Endothelial cell (in vitro differentiated cells): ENCODE data around the gene BPIFA2. TPM values are rescaled to one million over a fixed set of nuclear protein-coding genes. Genes with fewer than 3 reads are reported as not detected.
A peak's percentile ranks its signal among the peaks of the same experiment; 100 is the strongest.
"Not testable (repeated sequence)": the region's sequence is repeated elsewhere in the genome, so short reads cannot be mapped to it uniquely, and the experiment has no call there.

Source experiments
- DNase-seq: peaks from one replicate; pipeline ENCODE4 v3.0.0; 2021; ENCODE audit warnings: low spot score
- H3K27ac Mint-ChIP-seq: one replicate; pipeline ENCODE4 v1.8.0; 2021; ENCODE audit warnings: mixed read lengths, inconsistent platforms; ENCODE audit not compliant: unreplicated experiment
- H3K27me3 Mint-ChIP-seq: one replicate; pipeline ENCODE4 v1.8.0; 2021; ENCODE audit warnings: mild to moderate bottlenecking, moderate library complexity, mixed read lengths, inconsistent platforms; ENCODE audit not compliant: unreplicated experiment
- H3K36me3 Mint-ChIP-seq: one replicate; pipeline ENCODE4 v1.8.0; 2021; ENCODE audit warnings: mild to moderate bottlenecking, low read depth, mixed read lengths, inconsistent platforms; ENCODE audit not compliant: unreplicated experiment
- H3K4me1 Mint-ChIP-seq: one replicate; pipeline ENCODE4 v1.8.0; 2021; ENCODE audit warnings: mild to moderate bottlenecking, mixed read lengths, inconsistent platforms; ENCODE audit not compliant: unreplicated experiment
- H3K4me3 Mint-ChIP-seq: one replicate; pipeline ENCODE4 v1.8.0; 2021; ENCODE audit warnings: mild to moderate bottlenecking, mixed read lengths, inconsistent platforms; ENCODE audit not compliant: unreplicated experiment
- H3K9me3 Mint-ChIP-seq: one replicate; pipeline ENCODE4 v1.8.0; 2021; ENCODE audit warnings: mixed read lengths, inconsistent platforms; ENCODE audit not compliant: unreplicated experiment
- long read RNA-seq: library from polyadenylated mRNA; unstranded; transcript quantifications from one replicate; pipeline ENCODE4 v2.0.0, GENCODE V29; 2020; ENCODE audit not compliant: unreplicated experiment
- total RNA-seq: library from RNA; stranded (reverse); fragmentation: NEBNext Ultra II Directional; extraction: Animal tissue kit (Norgen Biotek cat#: 25700); gene quantifications from one replicate; pipeline ENCODE4 v1.2.1, GENCODE V29; 2021; ENCODE audit not compliant: unreplicated experiment
- TF ChIP-seq, protein P1 (sequence below): fragments of 200-600 bp; sonication (generic); IDR thresholded peaks from one replicate; pipeline ENCODE4 v1.5.0; 2021; ENCODE audit warnings: antibody characterized with exemption; ENCODE audit not compliant: unreplicated experiment

BPIFA2 gene, protein sequence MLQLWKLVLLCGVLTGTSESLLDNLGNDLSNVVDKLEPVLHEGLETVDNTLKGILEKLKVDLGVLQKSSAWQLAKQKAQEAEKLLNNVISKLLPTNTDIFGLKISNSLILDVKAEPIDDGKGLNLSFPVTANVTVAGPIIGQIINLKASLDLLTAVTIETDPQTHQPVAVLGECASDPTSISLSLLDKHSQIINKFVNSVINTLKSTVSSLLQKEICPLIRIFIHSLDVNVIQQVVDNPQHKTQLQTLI
- total RNA-seq = not detected
- long read RNA-seq = 0 reads

DNA sequence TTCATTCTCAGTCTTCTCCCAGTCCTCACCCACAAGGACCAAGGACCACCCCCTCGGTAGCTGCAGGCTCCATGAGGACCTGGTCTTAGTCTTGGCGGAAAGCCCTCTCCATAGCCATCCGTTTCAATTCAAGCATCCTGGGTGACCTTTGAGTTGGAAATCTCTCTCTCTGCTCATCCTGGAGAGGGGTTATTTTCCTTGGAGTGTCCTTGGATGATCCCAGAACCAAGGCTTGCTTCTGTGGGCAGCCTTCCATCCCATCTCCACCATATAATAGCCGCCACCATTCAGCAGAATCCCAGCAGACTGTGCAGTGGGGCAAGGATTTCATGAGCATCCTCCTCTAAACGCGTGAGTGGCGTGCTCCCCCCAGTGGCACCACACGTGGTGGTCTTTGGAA, at the start of gene BPIFA2:
Gene BPIFA2 (plus strand): TSS at position 301 of the 400 bp plus-strand sequence. CDS start 987 bp downstream, outside the sequence.
- TF ChIP-seq, protein P1, sequence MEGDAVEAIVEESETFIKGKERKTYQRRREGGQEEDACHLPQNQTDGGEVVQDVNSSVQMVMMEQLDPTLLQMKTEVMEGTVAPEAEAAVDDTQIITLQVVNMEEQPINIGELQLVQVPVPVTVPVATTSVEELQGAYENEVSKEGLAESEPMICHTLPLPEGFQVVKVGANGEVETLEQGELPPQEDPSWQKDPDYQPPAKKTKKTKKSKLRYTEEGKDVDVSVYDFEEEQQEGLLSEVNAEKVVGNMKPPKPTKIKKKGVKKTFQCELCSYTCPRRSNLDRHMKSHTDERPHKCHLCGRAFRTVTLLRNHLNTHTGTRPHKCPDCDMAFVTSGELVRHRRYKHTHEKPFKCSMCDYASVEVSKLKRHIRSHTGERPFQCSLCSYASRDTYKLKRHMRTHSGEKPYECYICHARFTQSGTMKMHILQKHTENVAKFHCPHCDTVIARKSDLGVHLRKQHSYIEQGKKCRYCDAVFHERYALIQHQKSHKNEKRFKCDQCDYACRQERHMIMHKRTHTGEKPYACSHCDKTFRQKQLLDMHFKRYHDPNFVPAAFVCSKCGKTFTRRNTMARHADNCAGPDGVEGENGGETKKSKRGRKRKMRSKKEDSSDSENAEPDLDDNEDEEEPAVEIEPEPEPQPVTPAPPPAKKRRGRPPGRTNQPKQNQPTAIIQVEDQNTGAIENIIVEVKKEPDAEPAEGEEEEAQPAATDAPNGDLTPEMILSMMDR = no peak
- DNase-seq = no peak
- H3K27me3 Mint-ChIP-seq = peaks cover 2% of the 10 kb centered on the region
- H3K4me1 Mint-ChIP-seq = no peaks in the 10 kb centered on the region
- peaks cover 5% of the 10 kb centered on the region for H3K36me3 Mint-ChIP-seq
- no peaks in the 10 kb centered on the region for H3K9me3 Mint-ChIP-seq
- no peak within 1 kb of the TSS for H3K4me3 Mint-ChIP-seq
- no peak within 1 kb of the TSS for H3K27ac Mint-ChIP-seq

DNA sequence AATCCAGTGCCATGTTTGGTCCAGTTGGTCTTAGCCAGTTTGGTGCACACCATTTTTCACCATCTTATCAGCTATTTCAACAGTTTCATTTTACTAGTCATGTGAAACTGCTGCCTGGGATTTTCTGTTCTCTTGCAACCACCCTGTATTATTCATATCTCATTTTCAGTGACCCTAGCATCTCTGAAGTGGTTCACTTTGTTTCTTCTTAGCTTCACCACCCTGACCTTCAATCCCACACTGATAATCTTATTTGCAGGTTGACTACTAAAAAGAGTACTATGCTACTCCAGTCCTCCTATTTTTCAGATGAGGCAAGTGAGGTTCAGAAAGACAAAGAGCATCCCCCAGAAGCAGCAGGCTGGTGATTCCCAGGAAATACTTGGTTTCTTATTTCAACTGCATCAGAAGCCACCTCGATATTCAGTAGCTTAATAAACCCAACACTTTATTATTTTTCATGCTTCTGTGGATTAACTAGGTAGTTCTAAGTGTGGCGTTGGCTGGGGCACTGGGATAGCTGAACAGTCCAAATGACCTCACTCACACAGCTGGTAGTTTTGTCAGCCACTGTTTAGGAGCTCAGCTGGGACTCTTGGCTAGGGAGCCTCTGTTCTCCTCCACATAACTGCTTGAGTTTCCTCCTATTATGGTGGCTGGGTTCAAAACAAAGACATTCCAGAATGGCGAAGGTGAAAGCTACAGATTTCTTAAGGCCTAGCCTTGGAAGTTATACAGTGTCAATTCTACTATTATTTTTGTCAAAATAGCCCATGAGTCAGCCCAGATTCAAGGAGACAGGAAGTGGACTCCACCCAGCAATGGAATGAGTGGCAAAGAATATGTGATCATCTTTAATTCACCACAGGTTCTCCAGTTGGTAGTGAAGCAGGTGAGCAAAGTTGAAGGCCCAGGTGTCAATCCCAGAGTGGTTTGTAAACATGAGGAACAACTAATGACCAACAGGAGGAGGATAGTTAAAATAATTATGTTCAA, 47.9 kb upstream of the BPIFA2 start:
- Mint-ChIP-seq H3K9me3 (peaks cover 4% of the 10 kb centered on the region), H3K4me1 (no peaks in the 10 kb centered on the region)

DNA sequence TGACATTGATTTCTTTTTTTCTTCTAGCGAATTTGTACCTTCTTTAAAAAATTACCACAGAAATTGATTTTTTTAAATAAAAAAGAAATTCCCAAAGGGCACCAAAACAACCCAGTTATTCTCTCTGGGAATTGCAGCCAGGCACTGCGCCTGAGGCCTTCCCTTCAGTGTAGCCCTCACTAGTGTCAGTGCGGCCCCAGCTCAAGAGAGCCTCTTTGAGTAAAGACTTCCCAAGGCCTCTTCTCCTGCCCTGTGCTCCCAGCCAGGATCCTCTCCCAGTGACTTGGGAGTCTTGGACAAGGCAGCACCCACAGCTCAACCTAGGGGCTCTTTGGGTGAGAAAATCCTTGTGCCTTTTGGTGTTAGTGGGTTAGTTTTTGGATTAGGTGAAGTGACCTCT, 47.0 kb upstream of the BPIFA2 start:
- Mint-ChIP-seq H3K27me3 (peaks cover 7% of the 10 kb centered on the region), H3K9me3 (peaks cover 4% of the 10 kb centered on the region), H3K4me1 (no peaks in the 10 kb centered on the region), H3K36me3 (peaks cover 4% of the 10 kb centered on the region), H3K27ac (no peak overlapping the region), H3K4me3 (no peak overlapping the region)
- TF ChIP-seq, protein P1 = no peak
- no peak for DNase-seq

More for the DNA sequence above, 47.9 kb upstream of the BPIFA2 start:
- peaks cover 2% of the 10 kb centered on the region for H3K27me3 Mint-ChIP-seq
- no peak for DNase-seq
- H3K27ac Mint-ChIP-seq = no peak overlapping the region
- H3K36me3 Mint-ChIP-seq = peaks cover 4% of the 10 kb centered on the region
- no peak overlapping the region for H3K4me3 Mint-ChIP-seq
- TF ChIP-seq, protein P1 = no peak

DNA sequence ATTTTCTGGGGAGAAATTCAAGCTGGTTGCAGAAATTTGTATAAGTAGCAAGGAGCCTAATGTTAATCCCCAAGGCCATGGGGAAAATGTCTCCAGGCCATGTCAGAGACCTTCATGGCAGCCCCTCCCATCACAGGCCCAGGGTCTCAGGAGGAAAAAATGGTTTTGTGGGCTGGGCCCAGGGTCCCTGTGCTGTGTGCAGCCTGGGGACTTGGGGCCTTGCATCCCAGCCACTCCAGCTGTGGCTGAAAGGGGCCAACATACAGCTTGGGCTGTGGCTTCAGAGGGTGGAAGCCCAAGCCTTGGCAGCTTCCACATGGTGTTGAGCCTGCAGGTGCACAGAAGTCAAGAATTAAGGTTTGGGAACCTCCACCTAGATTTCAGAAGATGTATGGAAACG, 45.7 kb upstream of the BPIFA2 start:
- H3K27ac Mint-ChIP-seq = not testable (repeated sequence)

DNA sequence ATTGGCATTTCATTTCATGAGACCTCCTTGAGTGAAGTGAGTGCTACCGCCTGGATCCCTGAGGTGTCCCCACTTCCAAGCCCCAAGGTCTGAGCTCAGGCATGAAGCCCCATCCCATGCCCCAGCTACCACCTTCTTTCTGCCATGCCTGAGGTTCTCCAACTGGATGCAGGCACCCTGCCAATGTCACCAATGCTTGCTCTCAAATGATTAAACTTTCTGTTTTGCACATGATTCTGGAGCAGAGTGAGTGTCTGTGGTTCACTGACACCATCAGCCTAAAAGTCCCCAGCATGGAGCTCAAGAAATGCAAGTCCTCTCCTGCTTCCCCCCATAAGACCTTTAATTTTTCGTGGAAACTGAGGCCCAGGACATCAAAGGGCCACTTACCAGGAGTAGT, 43.7 kb upstream of the BPIFA2 start:
- Mint-ChIP-seq H3K4me3 (no peak overlapping the region), H3K4me1 (no peaks in the 10 kb centered on the region)
- TF ChIP-seq, protein P1 = no peak

More for the DNA sequence above, 45.7 kb upstream of the BPIFA2 start:
- H3K4me3 Mint-ChIP-seq = peak overlapping the region; percentile 7
- not testable (repeated sequence) for DNase-seq, H3K9me3 Mint-ChIP-seq, H3K27me3 Mint-ChIP-seq, H3K36me3 Mint-ChIP-seq, H3K4me1 Mint-ChIP-seq

More for the DNA sequence above, 43.7 kb upstream of the BPIFA2 start:
- Mint-ChIP-seq H3K27me3 (peaks cover 8% of the 10 kb centered on the region), H3K27ac (no peak overlapping the region), H3K9me3 (no peaks in the 10 kb centered on the region), H3K36me3 (no peaks in the 10 kb centered on the region)
- no peak for DNase-seq
